A673 (cell line): ENCODE data around the gene FBXL19. TPM values are rescaled to one million over a fixed set of nuclear protein-coding genes. Genes with fewer than 3 reads are reported as not detected.

ENCODE experiments used
- BruUV-seq: library from RNA; stranded (reverse); fragments of 400-500 nt; replicated peaks from 2 replicates; lab custom pipeline; 2021; lab: Mats Ljungman, UMichigan
- CTCF ChIA-PET: fragments of 300-600 bp; sonication (Branson Sonifier 250); formaldehyde crosslinking; loops from one replicate; lab custom pipeline; 2022; ENCODE audit warnings: antibody characterized with exemption; lab: Charles Lee
- POLR2A ChIA-PET: fragments of 300-600 bp; sonication (Branson Sonifier 250); formaldehyde crosslinking; loops from one replicate; lab custom pipeline; 2022; ENCODE audit warnings: antibody characterized with exemption; ENCODE audit not compliant: low non-redundant PET; lab: Charles Lee
- DNase-seq: peaks from one replicate; pipeline ENCODE4 v3.0.0-alpha.2; 2015; ENCODE audit warnings: low spot score
- H3K27ac ChIP-seq: fragments of 200-600 bp; sonication (generic); 2 replicates; pipeline ENCODE4 v1.5.1; 2016; ENCODE audit warnings: mixed run types, low read depth, mild to moderate bottlenecking, mixed read lengths, antibody characterized with exemption, low read length; ENCODE audit not compliant: poor library complexity, severe bottlenecking
- H3K27me3 ChIP-seq: fragments of 200-600 bp; sonication (generic); replicated peaks from 2 replicates; pipeline ENCODE4 v1.6.1; 2017; ENCODE audit warnings: mixed run types, low read depth, mild to moderate bottlenecking, mixed read lengths, antibody characterized with exemption, low read length; ENCODE audit not compliant: insufficient read depth, poor library complexity
- H3K36me3 ChIP-seq: fragments of 200-600 bp; sonication (generic); 2 replicates; pipeline ENCODE4 v1.6.1; 2016; ENCODE audit warnings: mixed run types, mild to moderate bottlenecking, mixed read lengths, antibody characterized with exemption, low read length; ENCODE audit not compliant: insufficient read depth, poor library complexity, severe bottlenecking
- H3K4me1 ChIP-seq: fragments of 200-600 bp; sonication (generic); 2 replicates; pipeline ENCODE4 v1.6.1; 2017; ENCODE audit warnings: mixed run types, mild to moderate bottlenecking, mixed read lengths, antibody characterized with exemption, low read length; ENCODE audit not compliant: insufficient read depth, poor library complexity, severe bottlenecking
- H3K4me3 ChIP-seq: fragments of 200-600 bp; sonication (generic); 2 replicates; pipeline ENCODE4 v1.5.1; 2016; ENCODE audit warnings: low read depth, mixed run types, mild to moderate bottlenecking, mixed read lengths, low read length; ENCODE audit not compliant: poor library complexity, severe bottlenecking
- H3K9me3 ChIP-seq: fragments of 200-600 bp; sonication (generic); 2 replicates; pipeline ENCODE4 v1.6.1; 2016; ENCODE audit warnings: mixed run types, low read depth, mild to moderate bottlenecking, mixed read lengths, antibody characterized with exemption, low read length; ENCODE audit not compliant: poor library complexity, severe bottlenecking
- CTCF ChIP-seq: fragments of 300-800, 200-600 bp; sonication (generic); conservative IDR thresholded peaks from 2 replicates; pipeline ENCODE4 v1.5.1; 2017; ENCODE audit warnings: low read depth, mild to moderate bottlenecking, antibody characterized with exemption, low read length, moderate library complexity, mixed read lengths
- EZH2 ChIP-seq: fragments of 200-600 bp; sonication (generic); IDR thresholded peaks from 2 replicates; pipeline ENCODE4 v1.6.1; 2017; ENCODE audit warnings: borderline replicate concordance, low read depth, mild to moderate bottlenecking, mixed read lengths, antibody characterized with exemption, low read length; ENCODE audit not compliant: poor library complexity, severe bottlenecking
- intact Hi-C: fragments of 100-400 bp; cut with micrococcal nuclease; formaldehyde crosslinking; loops from one replicate; pipeline ENCODE4 v1.10.0; 2022; ENCODE audit not compliant: unreplicated experiment
- total RNA-seq: library from RNA; stranded (reverse); gene quantifications from 2 replicates; pipeline ENCODE4 v1.2.3, GENCODE V29; 2021

Gene FBXL19
- total RNA-seq, 1 experiment from 2014 or later: 39.3 TPM

- no peak for DNase-seq
- Histone ChIP-seq H3K9me3 (no peaks in the 10 kb centered on the region), H3K4me1 (peaks cover 9% of the 10 kb centered on the region), H3K27ac (no peak overlapping the region), H3K4me3 (no peak overlapping the region), H3K27me3 (no peaks in the 10 kb centered on the region), H3K36me3 (no peaks in the 10 kb centered on the region)
- intact Hi-C loops: loop anchor here (1.0 to 5.0 kb wide), 3 partner anchors 77 to 174 kb away; partner anchors contain the start of gene PHKG2
- TF ChIP-seq EZH2 (no peak), CTCF (no peak)
- BruUV-seq: no TSS peak
- POLR2A ChIA-PET: no interaction called here
- CTCF ChIA-PET: interaction anchor here (1.7 kb wide), 1 partner anchor 76 kb away, joined by 6 read pairs; no protein-coding TSS in a partner anchor
Observed at GRCh38 chr16:30920891-30921290, 2.5 kb upstream of the FBXL19 start.

GRCh38 chr16:30921459-30921747 is 2.0 kb upstream of the FBXL19 start:
- H3K4me1 ChIP-seq: peaks cover 9% of the 10 kb centered on the region
- H3K9me3 ChIP-seq: no peaks in the 10 kb centered on the region
- POLR2A ChIA-PET: no interaction called here
- H3K36me3 ChIP-seq: no peaks in the 10 kb centered on the region
- BruUV-seq: no TSS peak
- TF ChIP-seq CTCF (no peak), EZH2 (no peak)
- CTCF ChIA-PET: interaction anchor here (1.7 kb wide), 1 partner anchor 77 kb away, joined by 6 read pairs; no protein-coding TSS in a partner anchor
- intact Hi-C loops: loop anchor here (1.0 to 5.0 kb wide), 3 partner anchors 77 to 174 kb away; partner anchors contain the start of gene PHKG2
- H3K4me3 ChIP-seq: peak overlapping the region; percentile 64
- no peak for DNase-seq
- H3K27me3 ChIP-seq: no peaks in the 10 kb centered on the region
- H3K27ac ChIP-seq: no peak overlapping the region

GRCh38 chr16:30921748-30922419 is 1.5 kb upstream of the FBXL19 start:
- H3K27me3 ChIP-seq: no peaks in the 10 kb centered on the region
- no peaks in the 10 kb centered on the region for H3K9me3 ChIP-seq
- BruUV-seq: no TSS peak
- H3K4me1 ChIP-seq: peaks cover 9% of the 10 kb centered on the region
- ChIA-PET POLR2A (no interaction called here), CTCF (interaction anchor here (0.7 kb wide), 1 partner anchor 77 kb away, joined by 3 read pairs; no protein-coding TSS in a partner anchor)
- H3K36me3 ChIP-seq: no peaks in the 10 kb centered on the region
- peak overlapping the region; percentile 72 for H3K27ac ChIP-seq
- peak; percentile 95 for DNase-seq
- TF ChIP-seq EZH2 (no peak), CTCF (peak; percentile 94)
- intact Hi-C loops: loop anchor here (1.0 to 5.0 kb wide), 4 partner anchors 46 to 175 kb away; partner anchors contain the start of gene PHKG2
- peak overlapping the region; percentile 64 for H3K4me3 ChIP-seq
